OCI-LY1 (cell line): ENCODE measurements around the gene ITIH5.

Experiments used
- CTCF ChIP-seq: fragments of 200-600 bp; sonication (generic), shearing (Covaris generic); IDR thresholded peaks from 2 replicates; pipeline ENCODE4 v1.5.1; 2017; ENCODE audit warnings: mild to moderate bottlenecking, antibody characterized with exemption, low read length, moderate library complexity, mixed read lengths
- EZH2 ChIP-seq: fragments of 200-600 bp; sonication (generic), shearing (Covaris generic); IDR thresholded peaks from 2 replicates; pipeline ENCODE4 v1.8.0; 2017; ENCODE audit warnings: borderline replicate concordance, mixed run types, mild to moderate bottlenecking, antibody characterized with exemption, low read length, moderate library complexity, mixed read lengths

- TF ChIP-seq CTCF = no peak
- TF ChIP-seq EZH2 = no peak
Observed at GRCh38 chr10:7547206-7547605, 119.6 kb downstream of the ITIH5 start.
